GM15510 (cell line): ENCODE measurements around the gene SCN2A.

ENCODE experiments used
- POLR2A ChIP-seq: IDR thresholded peaks from 3 replicates; pipeline ENCODE4 v1.6.1; 2011; ENCODE audit warnings: borderline replicate concordance; ENCODE audit not compliant: insufficient read length; ENCODE audit errors: extremely low read depth

The SCN2A gene

GRCh38 chr2:165237056-165237455 is 2.2 kb upstream of the SCN2A start:
- no peak for TF ChIP-seq POLR2A

DNA sequence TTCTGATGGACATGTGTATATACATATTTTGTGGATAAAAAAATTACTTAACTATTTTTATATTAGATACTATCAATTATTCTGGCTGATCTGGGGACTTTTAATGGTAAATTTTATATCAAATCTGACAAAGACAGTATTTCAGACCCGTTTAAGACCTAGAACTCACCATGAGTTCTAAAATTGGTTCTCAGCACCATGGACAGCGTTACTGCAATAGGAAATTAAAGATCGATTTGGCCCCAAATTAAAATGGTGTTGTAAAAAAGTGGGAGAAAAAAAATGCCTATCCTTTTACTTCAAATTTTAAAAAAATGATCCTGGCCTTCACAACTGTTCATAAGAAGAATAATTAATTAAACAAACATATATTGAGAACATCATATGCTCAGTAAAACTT is 919 bp upstream of the SCN2A start:
- no peak for TF ChIP-seq POLR2A

- TF ChIP-seq POLR2A: no peak
These were observed 772 bp downstream of the SCN2A start for GRCh38 chr2:165239856-165240515.

DNA sequence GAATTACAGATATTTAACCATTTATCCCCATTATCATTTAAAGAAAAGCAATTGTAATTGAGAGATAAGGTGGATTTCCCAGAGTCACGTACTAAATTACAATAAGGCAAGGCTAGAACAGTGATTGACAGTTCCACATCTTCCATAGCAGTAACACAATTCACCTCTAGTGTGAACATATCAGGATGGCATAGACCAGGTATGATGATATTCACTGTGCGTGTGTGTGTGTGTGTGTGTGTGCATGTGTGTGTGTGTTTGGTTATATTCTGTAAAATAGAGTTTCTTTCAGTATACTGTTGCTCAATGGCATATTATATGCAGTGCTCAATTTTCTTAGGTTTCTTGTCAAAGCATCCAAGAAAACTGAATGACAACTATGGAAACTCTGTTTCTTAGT is 1.7 kb downstream of the SCN2A start:
- no peak for TF ChIP-seq POLR2A

GRCh38 chr2:165245081-165245793 is 6.0 kb downstream of the SCN2A start:
- no peak for TF ChIP-seq POLR2A

- no peak for TF ChIP-seq POLR2A
These were observed 9.0 kb downstream of the SCN2A start for GRCh38 chr2:165248238-165248637.

- no peak for TF ChIP-seq POLR2A
These were observed 12.2 kb downstream of the SCN2A start for GRCh38 chr2:165251366-165251765.

DNA sequence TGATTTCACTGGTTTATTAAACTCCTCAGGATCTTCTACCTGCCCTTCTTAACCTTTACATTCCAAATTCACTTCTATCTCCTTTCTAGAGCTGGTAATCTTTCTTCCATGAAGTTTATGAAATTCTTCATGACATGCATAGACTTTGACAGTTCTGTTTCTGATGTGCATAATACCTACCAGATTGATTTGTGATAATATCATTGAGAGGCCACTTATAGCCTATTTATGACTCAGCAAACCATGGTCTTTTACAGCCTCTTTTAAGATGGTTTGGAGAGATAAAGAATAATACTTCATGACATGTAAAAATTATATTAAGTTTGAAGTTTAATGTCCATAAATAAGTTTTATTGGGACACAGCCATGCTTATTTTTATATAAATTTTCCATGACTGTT is 14.0 kb downstream of the SCN2A start:
- TF ChIP-seq POLR2A: no peak

- TF ChIP-seq POLR2A: no peak
These were observed 17.4 kb downstream of the SCN2A start for GRCh38 chr2:165256618-165257017.

GRCh38 chr2:165268754-165269153 is 29.5 kb downstream of the SCN2A start:
- TF ChIP-seq POLR2A: no peak

DNA sequence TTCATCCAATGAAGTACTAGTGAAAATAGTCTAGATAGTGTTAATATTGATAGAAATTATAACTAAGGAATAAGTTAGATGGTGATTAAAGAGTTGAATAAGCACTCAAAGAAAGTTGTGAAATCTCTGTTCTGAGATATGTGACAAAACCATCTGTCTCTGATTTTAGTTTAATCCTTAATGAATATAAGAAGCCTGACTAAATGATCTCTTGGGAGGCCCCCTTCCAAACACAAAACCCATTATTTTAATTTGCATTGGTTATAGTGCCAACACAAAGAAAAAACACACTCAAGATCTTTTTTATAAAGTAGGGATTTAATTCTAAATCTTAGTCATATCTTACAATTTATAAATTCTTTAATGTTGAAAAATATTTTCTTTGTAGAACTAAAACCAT is 34.0 kb downstream of the SCN2A start:
- no peak for TF ChIP-seq POLR2A

DNA sequence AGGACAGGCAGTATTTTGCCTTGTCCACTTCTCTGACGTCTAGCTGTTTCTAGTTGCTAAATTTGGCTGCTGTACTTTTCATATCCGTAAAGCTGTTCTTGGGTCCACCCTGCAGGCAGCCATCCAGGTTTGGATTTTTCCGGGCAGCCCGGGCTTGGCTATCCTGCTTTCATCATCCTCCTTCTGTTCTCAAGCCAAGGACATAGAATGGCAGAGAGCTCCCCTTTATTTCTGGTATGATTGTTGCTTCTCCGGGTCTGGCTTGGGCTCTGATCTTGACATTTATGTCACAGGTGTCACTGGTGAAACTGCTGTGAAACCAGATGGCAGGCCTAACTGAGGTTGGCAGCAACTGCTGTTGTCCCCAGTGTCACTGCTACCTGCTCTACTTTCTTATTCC is 35.5 kb downstream of the SCN2A start:
- TF ChIP-seq POLR2A: no peak

GRCh38 chr2:165275932-165276331 is 36.7 kb downstream of the SCN2A start:
- no peak for TF ChIP-seq POLR2A

DNA sequence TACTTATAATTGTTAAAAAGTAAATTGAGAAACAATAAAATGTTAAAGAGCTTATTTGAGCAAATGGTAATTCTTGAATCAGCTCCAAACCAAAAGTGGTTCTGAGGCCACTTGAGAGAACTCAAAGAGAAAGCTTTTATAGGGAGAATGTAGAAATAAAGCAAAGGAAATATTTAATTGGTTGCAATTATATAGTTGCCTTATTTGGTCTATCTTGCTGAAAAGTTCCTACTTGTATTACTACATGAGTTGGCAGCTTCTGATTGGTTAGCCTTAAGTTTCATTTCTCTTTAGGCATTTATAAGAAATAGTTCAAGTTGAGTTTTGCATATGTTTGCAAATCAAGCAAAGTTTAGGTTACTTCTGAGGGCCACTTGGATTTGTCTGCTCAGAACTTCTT is 38.1 kb downstream of the SCN2A start:
- no peak for TF ChIP-seq POLR2A

- TF ChIP-seq POLR2A: no peak
These were observed 38.8 kb downstream of the SCN2A start for GRCh38 chr2:165277860-165278656.
